Prostate gland (tissue), 2 donors: ENCODE measurements around the gene OR13A1. TPM values are rescaled to one million over a fixed set of nuclear protein-coding genes. Genes with fewer than 3 reads are reported as not detected.
"Not testable (repeated sequence)": the region's sequence is repeated elsewhere in the genome, so short reads cannot be mapped to it uniquely, and the experiment has no call there.

ENCODE experiments used
- DNase-seq: peaks from one replicate; pipeline ENCODE4 v3.0.0-alpha.2; 2019; ENCODE audit warnings: low spot score
- H3K27ac ChIP-seq, 2 donors: fragments of 200-600 bp; sonication (generic); 2 replicates each; pipeline ENCODE4 v1.5.1; 2017 to 2019
- H3K27me3 ChIP-seq: fragments of 200-600 bp; sonication (generic); replicated peaks from 2 replicates; pipeline ENCODE4 v1.5.1; 2019; ENCODE audit not compliant: insufficient read depth
- H3K36me3 ChIP-seq, 2 donors: fragments of 200-600 bp; sonication (generic); 1 replicate in 1 of 2; 2 replicates in 1 of 2; pipeline versions ENCODE4 v1.5.1 to v1.8.1; 2017 to 2019
- H3K4me1 ChIP-seq: fragments of 200-600 bp; sonication (generic); replicated peaks from 2 replicates; pipeline ENCODE4 v1.5.1; 2019
- H3K4me3 ChIP-seq, 2 donors: fragments of 200-600 bp; sonication (generic); 2 replicates each; pipeline ENCODE4 v1.5.1; 2017 to 2019
- H3K9me3 ChIP-seq: fragments of 200-600 bp; sonication (generic); 2 replicates; pipeline ENCODE4 v1.5.1; 2017
- CTCF ChIP-seq, 4 experiments: fragments of 200-600 bp in 2 of 4; fragments of 450-650 bp in 2 of 4; sonication (generic) in 2 of 4; IDR thresholded peaks; 1 replicate in 3 of 4; 2 replicates in 1 of 4; pipeline ENCODE4 v1.5.1; 2016 to 2019; ENCODE audit warnings: antibody characterized with exemption in 4 of 4, mild to moderate bottlenecking in 2 of 4, moderate library complexity in 2 of 4
- POLR2A ChIP-seq: fragments of 450-650 bp; IDR thresholded peaks from one replicate; pipeline ENCODE4 v1.6.1; 2016; ENCODE audit warnings: antibody characterized with exemption, mild to moderate bottlenecking
- POLR2AphosphoS5 ChIP-seq: sonication (generic); formaldehyde crosslinking; IDR thresholded peaks from one replicate; pipeline ENCODE4 v1.6.1; 2017; ENCODE audit warnings: antibody characterized with exemption
- WGBS: methylation state at CpG from one replicate; pipeline ENCODE4 v1.1.5; 2018; 5-methylcytosine and 5-hydroxymethylcytosine counted together
- intact Hi-C: fragments of 100-400 bp; cut with DNase I; formaldehyde crosslinking; loops from one replicate; pipeline ENCODE4 v1.14.2; 2022
- total RNA-seq, 2 donors: library from RNA; depleted of rRNA; stranded (reverse); fragments of >200 nt; gene quantifications; one replicate each; pipeline ENCODE4 v1.1.0, GENCODE V29; 2016

The OR13A1 gene
- total RNA-seq, 2 donors from 2014 or later: not detected

- DNase-seq: no peak
- WGBS: 85% methylated on average over 1 of the region's 1 CpG
- H3K9me3 ChIP-seq: no peaks in the 10 kb centered on the region
- H3K27ac ChIP-seq: no peak overlapping the region
- no peaks in the 10 kb centered on the region for H3K4me1 ChIP-seq
- no peaks in the 10 kb centered on the region for H3K27me3 ChIP-seq
- no peak for TF ChIP-seq POLR2A
- no peak for TF ChIP-seq POLR2AphosphoS5
- TF ChIP-seq CTCF (IDR thresholded peaks at IDR 0.05): no peak
- no peak overlapping the region for H3K4me3 ChIP-seq
- intact Hi-C loops: no loop called here
- H3K36me3 ChIP-seq: no peaks in the 10 kb centered on the region
These were observed 9.7 kb upstream of the OR13A1 start for GRCh38 chr10:45325116-45325515.

- no peak for DNase-seq
- TF ChIP-seq CTCF (IDR thresholded peaks at IDR 0.05) (no peak), POLR2A (no peak), POLR2AphosphoS5 (no peak)
- intact Hi-C loops: no loop called here
- WGBS: 95% methylated on average over 2 of the region's 2 CpGs
- Histone ChIP-seq H3K27ac (no peak overlapping the region), H3K27me3 (no peaks in the 10 kb centered on the region), H3K9me3 (no peaks in the 10 kb centered on the region), H3K4me1 (no peaks in the 10 kb centered on the region), H3K4me3 (no peak overlapping the region), H3K36me3 (no peaks in the 10 kb centered on the region)
These were observed 4.3 kb upstream of the OR13A1 start for GRCh38 chr10:45319702-45320101.

- TF ChIP-seq POLR2AphosphoS5 (no peak), POLR2A (no peak)
- Histone ChIP-seq H3K27ac (no peak overlapping the region), H3K4me1 (no peaks in the 10 kb centered on the region), H3K4me3 (no peak overlapping the region), H3K27me3 (no peaks in the 10 kb centered on the region), H3K36me3 (no peaks in the 10 kb centered on the region), H3K9me3 (no peaks in the 10 kb centered on the region)
- DNase-seq: no peak
- WGBS: 89% methylated on average over 3 of the region's 3 CpGs
- intact Hi-C loops: no loop called here
These were observed 2.0 kb downstream of the OR13A1 start for GRCh38 chr10:45313264-45313873.

- no peaks in the 10 kb centered on the region for H3K4me1 ChIP-seq
- TF ChIP-seq POLR2AphosphoS5: no peak
- TF ChIP-seq POLR2A: no peak
- peak in 2 of 4 experiments; percentile 31 to 36 for TF ChIP-seq CTCF (IDR thresholded peaks at IDR 0.05)
- H3K27me3 ChIP-seq: no peaks in the 10 kb centered on the region
- no peak overlapping the region for H3K4me3 ChIP-seq
- no peak overlapping the region for H3K27ac ChIP-seq
- intact Hi-C loops: no loop called here
- no peaks in the 10 kb centered on the region for H3K36me3 ChIP-seq
- H3K9me3 ChIP-seq: no peaks in the 10 kb centered on the region
- DNase-seq: no peak
These were observed 6.7 kb downstream of the OR13A1 start for GRCh38 chr10:45308707-45309106.

GRCh38 chr10:45302573-45302972, 12.8 kb downstream of the OR13A1 start:
- Histone ChIP-seq H3K4me3 (no peak overlapping the region), H3K27ac (no peak overlapping the region), H3K4me1 (no peaks in the 10 kb centered on the region), H3K27me3 (no peaks in the 10 kb centered on the region), H3K36me3 (no peaks in the 10 kb centered on the region), H3K9me3 (no peaks in the 10 kb centered on the region)
- TF ChIP-seq POLR2AphosphoS5: no peak
- WGBS: 67% methylated on average over 3 of the region's 3 CpGs
- no peak for DNase-seq
- intact Hi-C loops: no loop called here

- DNase-seq, H3K27ac ChIP-seq, H3K27me3 ChIP-seq, intact Hi-C loops, H3K4me1 ChIP-seq, H3K9me3 ChIP-seq, H3K36me3 ChIP-seq, H3K4me3 ChIP-seq: not testable (repeated sequence)
- 43% methylated on average over 4 of the region's 4 CpGs for WGBS
These were observed 17.0 kb downstream of the OR13A1 start for GRCh38 chr10:45298341-45298955.
